HG03342 (cell line): ENCODE measurements around the gene EIF2S2.
"Not testable (repeated sequence)": the region's sequence is repeated elsewhere in the genome, so short reads cannot be mapped to it uniquely, and the experiment has no call there.

ENCODE experiments used
- ATAC-seq: cut with Tn5 transposase; IDR thresholded peaks from one replicate; pipeline ENCODE4 v1.9.1; 2021; ENCODE audit warnings: mild to moderate bottlenecking, moderate library complexity; ENCODE audit not compliant: unreplicated experiment

EIF2S2 gene

GRCh38 chr20:34111702-34112599 is at the start of gene EIF2S2:
Gene EIF2S2 (minus strand): TSS chr20:34112243. CDS start chr20:34112110, 133 bp downstream.
- ATAC-seq: peak; percentile 87

DNA sequence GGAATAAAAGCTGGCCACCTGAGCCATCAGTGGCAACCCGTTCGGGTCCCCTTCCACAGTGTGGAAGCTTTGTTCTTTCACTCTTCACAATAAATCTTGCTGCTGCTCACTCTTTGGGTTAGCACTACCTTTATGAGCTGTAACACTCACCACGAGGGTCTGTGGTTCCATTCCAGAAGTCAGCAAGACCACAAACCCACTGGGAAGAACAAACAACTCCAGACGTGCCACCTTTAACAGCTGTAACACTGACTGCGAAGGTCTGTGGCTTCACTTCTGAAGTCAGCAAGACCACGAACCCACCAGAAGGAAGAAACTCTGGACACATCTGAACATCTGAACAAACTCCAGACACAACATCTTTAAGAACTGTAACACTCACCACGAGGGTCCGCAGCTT is 45.7 kb upstream of the EIF2S2 start:
- ATAC-seq: not testable (repeated sequence)

- no peak for ATAC-seq
Measured at GRCh38 chr20:34155836-34156235, 43.8 kb upstream of the EIF2S2 start.

- ATAC-seq: not testable (repeated sequence)
Measured at GRCh38 chr20:34153169-34153568, 41.1 kb upstream of the EIF2S2 start.

GRCh38 chr20:34152073-34152472 is 40.0 kb upstream of the EIF2S2 start:
- not testable (repeated sequence) for ATAC-seq

DNA sequence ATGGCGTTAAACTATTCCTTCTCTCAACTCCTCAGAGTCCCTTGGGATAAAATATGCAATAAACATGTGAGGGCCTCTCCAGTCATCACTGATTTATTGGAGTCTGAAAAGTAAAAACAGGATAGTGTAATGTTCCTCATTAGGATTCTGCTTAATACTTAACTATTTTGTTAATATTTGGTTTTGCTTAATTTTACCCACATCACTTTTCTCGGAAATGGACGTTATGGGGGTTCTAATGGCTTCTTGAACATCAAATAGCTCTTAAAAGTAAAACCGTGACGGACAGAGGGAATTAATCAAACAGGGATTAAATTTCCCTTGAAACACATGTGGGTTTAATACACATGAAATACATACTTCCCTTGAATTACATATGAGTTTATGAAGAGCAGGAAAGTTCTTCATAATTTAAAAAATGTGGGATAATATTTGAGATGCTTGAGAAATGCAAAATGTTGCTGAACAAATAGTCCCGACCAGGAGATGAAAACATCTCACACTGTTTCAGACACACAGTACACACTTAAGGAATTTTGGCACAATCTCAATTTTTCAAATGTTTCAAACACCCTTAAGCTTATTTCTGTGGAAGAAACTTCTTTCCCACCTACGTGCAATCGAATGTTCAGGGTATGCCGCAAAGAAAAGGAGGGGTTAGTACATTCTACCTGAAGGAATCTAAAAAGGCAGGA is 38.4 kb upstream of the EIF2S2 start:
- no peak for ATAC-seq

GRCh38 chr20:34145280-34145819 is 33.3 kb upstream of the EIF2S2 start:
- no peak for ATAC-seq

DNA sequence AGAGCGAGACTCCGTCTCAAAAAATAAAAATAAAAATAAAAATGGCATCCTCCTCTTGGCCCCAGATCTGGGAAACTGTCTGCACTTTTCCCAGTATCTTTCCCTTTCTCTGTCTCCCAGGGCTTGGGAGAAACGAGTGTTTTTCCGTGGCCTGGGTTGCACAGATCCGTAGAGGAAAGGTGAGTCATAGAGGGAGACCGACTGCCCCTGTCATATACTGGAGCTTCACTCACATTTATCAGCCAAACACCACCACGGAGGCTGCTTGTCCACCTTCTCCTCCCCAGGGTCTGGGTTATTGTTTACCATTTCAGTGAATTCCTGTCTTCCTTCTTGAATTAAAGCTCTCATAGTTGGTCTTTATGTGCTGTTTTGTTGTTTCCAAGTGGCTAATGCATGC is 31.9 kb upstream of the EIF2S2 start:
- ATAC-seq: no peak

DNA sequence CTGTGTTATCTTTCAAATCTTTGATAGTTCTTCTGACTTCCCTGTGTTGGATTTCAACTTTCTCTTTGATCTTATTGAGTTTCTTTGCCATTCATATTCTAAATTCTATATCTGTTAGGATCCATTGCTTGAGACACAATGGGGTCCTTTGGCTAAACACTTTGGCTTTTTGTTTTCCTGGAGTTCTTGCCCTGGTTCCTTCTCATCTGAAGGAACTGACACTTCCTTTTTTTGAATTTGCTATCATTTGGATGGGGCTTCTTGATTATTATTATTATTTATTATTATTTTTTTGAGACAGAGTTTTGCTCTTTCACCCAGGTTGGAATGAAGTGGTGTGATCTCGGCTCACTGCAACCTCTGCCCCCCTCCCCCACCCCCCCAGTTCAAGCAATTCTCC is 30.1 kb upstream of the EIF2S2 start:
- ATAC-seq: no peak

DNA sequence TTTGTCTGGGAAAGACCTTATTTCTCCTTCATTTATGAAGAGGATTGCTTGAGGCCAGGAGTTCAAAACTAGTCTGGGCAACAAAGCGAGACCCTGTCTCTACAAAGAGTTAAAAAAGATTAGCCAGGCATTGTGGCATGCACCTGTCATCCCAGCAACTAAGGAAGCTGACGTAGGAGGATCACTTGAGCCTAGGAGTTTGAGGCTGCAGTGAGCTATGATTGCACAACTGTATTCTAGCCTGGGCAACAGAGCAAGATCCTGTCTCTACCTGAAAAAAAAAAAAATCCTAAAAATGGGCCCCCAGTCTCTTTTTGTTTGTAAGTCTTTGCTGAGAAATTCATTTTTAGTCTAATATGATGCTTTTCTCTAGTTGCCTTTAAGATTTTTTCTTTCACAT is 29.2 kb upstream of the EIF2S2 start:
- no peak for ATAC-seq

- ATAC-seq: not testable (repeated sequence)
Measured at GRCh38 chr20:34135525-34136275, 23.7 kb upstream of the EIF2S2 start.

- not testable (repeated sequence) for ATAC-seq
Measured at GRCh38 chr20:34133365-34133860, 21.4 kb upstream of the EIF2S2 start.

- ATAC-seq: not testable (repeated sequence)
Measured at GRCh38 chr20:34132943-34133342, 20.9 kb upstream of the EIF2S2 start.

- ATAC-seq: not testable (repeated sequence)
Measured at GRCh38 chr20:34132491-34132890, 20.4 kb upstream of the EIF2S2 start.

- ATAC-seq: no peak
Measured at GRCh38 chr20:34131491-34131890, 19.4 kb upstream of the EIF2S2 start.

GRCh38 chr20:34129518-34130162 is 17.6 kb upstream of the EIF2S2 start:
- ATAC-seq: no peak

GRCh38 chr20:34127792-34128191 is 15.7 kb upstream of the EIF2S2 start:
- ATAC-seq: no peak

DNA sequence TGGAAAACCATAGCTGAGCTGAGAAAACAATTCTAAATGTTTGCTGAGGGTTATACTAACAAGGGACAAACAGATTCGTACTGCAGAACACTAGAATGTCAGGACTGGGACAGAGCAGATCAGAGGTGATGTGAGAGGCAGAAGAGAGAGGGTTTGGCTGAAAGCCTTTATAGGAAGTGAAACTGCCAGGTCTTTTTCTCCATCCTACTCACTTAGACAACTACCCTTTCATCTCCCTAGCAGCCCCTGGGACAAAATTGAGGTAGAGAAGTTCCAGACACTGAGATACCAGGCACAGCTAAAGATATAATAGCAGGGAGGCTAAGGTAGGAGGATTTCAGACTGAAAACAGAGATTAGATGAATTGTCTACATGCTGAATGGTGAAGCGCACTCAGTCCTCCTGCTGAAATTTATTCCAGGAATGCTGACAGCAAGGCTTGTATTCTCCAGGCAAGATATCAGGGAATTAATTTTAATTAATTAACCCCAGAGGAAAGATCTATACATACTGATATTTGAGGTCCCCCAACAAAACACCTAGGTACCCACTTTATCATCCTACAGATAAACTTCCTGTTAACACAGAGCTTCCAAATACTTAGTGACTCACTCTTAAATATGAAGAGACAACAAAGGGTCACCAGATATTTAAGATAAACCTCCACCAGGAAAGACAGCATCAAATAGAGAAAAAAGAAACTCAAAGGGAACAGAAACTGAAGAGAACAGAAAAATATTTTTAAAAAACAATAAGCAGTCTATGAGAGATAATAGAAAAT is 12.6 kb upstream of the EIF2S2 start:
- no peak for ATAC-seq

GRCh38 chr20:34123309-34123708 is 11.3 kb upstream of the EIF2S2 start:
- no peak for ATAC-seq
